ENCODE data around the gene SOX1.

The SOX1 gene

GRCh38 chr13:112104881-112105234 is 37.9 kb downstream of the SOX1 start:
- no peak overlapping the region for H3K4me3 ChIP-seq (ENCODE audit: low read depth, low read length)
- TF ChIP-seq, protein P1, sequence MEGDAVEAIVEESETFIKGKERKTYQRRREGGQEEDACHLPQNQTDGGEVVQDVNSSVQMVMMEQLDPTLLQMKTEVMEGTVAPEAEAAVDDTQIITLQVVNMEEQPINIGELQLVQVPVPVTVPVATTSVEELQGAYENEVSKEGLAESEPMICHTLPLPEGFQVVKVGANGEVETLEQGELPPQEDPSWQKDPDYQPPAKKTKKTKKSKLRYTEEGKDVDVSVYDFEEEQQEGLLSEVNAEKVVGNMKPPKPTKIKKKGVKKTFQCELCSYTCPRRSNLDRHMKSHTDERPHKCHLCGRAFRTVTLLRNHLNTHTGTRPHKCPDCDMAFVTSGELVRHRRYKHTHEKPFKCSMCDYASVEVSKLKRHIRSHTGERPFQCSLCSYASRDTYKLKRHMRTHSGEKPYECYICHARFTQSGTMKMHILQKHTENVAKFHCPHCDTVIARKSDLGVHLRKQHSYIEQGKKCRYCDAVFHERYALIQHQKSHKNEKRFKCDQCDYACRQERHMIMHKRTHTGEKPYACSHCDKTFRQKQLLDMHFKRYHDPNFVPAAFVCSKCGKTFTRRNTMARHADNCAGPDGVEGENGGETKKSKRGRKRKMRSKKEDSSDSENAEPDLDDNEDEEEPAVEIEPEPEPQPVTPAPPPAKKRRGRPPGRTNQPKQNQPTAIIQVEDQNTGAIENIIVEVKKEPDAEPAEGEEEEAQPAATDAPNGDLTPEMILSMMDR (IDR thresholded peaks at IDR 0.05; ENCODE audit: insufficient read depth, low read depth, low read length, missing control alignments): no peak
- DNase-seq (ENCODE audit: low read depth): no peak

DNA sequence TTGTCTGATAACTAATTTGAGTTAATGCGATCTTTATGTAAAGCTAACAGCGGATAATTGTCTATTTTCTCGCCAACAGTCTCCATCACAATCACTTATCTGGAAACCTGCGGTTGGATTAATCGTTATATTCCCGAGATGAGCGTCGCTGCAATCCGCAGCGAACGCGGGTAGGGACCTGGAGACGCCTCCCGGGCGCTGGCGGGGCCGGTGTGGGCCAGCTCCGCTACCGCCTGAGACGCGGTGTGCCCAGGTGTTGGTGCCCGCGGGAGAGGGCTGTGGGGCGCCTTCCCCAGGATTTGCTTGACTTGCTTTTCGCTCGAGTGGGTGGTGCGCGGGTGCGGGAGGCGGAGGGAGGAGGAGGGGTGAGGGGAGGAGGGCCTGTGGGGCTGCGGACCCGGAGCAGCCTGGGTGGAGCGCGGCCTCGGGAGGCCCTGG is 38.3 kb downstream of the SOX1 start:
- no peak overlapping the region for H3K4me3 ChIP-seq (ENCODE audit: low read depth, low read length)
- TF ChIP-seq, protein P1 (IDR thresholded peaks at IDR 0.05; ENCODE audit: insufficient read depth, low read depth, low read length, missing control alignments): no peak
- DNase-seq (ENCODE audit: low read depth): no peak

GRCh38 chr13:112105892-112106291 is 38.9 kb downstream of the SOX1 start:
- no peak overlapping the region for H3K4me3 ChIP-seq (ENCODE audit: low read depth, low read length)
- TF ChIP-seq, protein P1 (IDR thresholded peaks at IDR 0.05; ENCODE audit: insufficient read depth, low read depth, low read length, missing control alignments): no peak
- no peak for DNase-seq (ENCODE audit: low read depth)

DNA sequence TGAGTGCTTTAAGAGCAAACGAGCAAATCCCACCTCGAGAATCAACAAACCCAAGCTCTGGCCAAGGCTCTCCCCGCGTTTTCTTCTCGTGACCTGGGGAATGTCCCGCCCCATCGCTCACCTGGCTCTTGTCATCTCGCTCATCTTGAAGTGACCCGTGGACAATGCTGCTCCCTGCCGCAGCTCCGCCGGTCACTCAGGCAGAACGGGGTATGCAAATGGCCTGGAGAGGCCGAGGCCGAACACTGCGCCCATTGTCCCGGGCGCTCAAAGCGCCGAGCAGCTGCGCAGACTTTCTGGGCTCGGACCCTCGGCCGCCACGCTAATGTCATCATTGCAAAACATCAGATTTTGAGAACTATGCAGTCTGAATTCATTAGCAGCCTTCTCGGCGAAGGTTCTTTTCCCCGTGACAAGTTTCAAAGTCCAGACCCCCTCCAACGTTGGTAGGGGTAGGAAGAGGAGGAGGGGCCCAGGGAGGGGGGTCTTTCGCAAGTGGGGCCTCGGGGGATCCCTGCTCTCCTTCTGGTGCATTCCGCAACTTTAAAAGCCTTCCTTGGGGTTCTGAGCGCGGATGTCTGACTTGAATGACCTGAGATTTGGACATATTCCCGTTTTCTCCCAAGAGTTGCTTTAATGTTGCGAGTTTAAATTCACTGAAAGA is 39.7 kb downstream of the SOX1 start:
- no peak for DNase-seq (ENCODE audit: low read depth)
- H3K4me3 ChIP-seq (ENCODE audit: low read depth, low read length): no peak overlapping the region
- TF ChIP-seq, protein P1 (IDR thresholded peaks at IDR 0.05; ENCODE audit: insufficient read depth, low read depth, low read length, missing control alignments): no peak

- DNase-seq (ENCODE audit: low read depth): no peak
- H3K4me3 ChIP-seq (ENCODE audit: low read depth, low read length): no peak overlapping the region
- TF ChIP-seq, protein P1 (IDR thresholded peaks at IDR 0.05; ENCODE audit: insufficient read depth, low read depth, low read length, missing control alignments): no peak
These were observed 40.3 kb downstream of the SOX1 start for GRCh38 chr13:112107289-112107688.

DNA sequence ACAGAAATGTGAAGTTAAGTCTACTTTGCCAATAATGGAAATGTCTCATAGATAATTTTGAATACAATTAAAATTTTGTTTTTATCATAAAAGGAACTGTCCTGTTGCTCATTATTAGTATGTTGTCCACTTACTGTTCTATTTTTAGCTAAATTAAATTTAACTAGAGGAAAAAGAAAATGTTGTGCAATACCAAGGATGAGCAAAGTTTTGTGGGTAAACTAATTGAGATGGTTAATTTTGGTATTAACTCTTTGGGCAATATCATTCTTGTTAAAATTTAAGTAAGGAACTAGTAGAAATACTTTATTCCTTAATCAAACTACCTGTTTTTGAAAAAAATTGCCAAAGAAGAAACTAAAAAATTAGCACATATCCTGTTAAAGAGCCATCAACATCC is 43.5 kb downstream of the SOX1 start:
- DNase-seq (ENCODE audit: low read depth): no peak
- H3K4me3 ChIP-seq (ENCODE audit: low read depth, low read length): no peak overlapping the region
- TF ChIP-seq, protein P1 (IDR thresholded peaks at IDR 0.05; ENCODE audit: insufficient read depth, low read depth, low read length, missing control alignments): no peak

DNA sequence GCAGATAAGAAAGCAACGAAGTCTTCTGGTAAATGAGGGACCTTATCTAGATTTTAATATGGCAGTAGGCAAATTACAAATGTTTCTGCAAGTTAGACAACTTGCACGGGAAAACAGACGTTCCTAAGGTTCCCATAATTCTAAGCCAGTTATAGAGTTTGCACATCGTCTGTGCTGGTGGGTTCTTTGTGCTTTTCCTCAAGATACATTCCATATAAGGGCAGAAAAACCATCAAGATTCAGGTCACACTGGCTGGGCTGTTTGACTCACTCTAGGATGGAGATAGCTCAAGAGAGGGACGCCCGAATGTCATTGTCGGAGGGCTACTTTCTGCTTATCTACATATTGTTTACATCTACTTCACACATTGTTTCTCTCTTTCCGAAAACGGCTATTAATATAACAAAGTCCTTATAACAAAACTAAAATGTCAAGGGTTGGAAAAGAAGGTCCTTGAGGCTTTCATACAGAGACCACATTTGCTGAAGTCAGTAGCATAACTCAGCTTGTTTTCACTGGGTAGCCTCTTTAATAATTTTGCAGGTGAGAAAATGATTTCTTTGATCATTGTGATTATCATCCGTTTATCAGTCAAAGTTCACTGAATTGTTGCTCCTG is 44.4 kb downstream of the SOX1 start:
- no peak overlapping the region for H3K4me3 ChIP-seq (ENCODE audit: low read depth, low read length)
- DNase-seq (ENCODE audit: low read depth): no peak
- TF ChIP-seq, protein P1 (IDR thresholded peaks at IDR 0.05; ENCODE audit: insufficient read depth, low read depth, low read length, missing control alignments): no peak
